RKO (cell line): ENCODE results near the gene GCNA.

Source experiments
- DNase-seq: peaks from one replicate; pipeline ENCODE4 v3.0.0-alpha.2; 2016; ENCODE audit warnings: low spot score

Gene GCNA

GRCh38 chrX:71616672-71617529, 38.7 kb downstream of the GCNA start:
- DNase-seq = no peak

- DNase-seq = no peak
These were observed 39.5 kb downstream of the GCNA start for GRCh38 chrX:71617742-71618141.

- no peak for DNase-seq
These were observed 40.1 kb downstream of the GCNA start, which contains the start of gene CXCR3 for GRCh38 chrX:71618303-71618721. Gene CXCR3, minus strand, starts transcription at chrX:71618511. Its CDS starts 62 bp downstream, at chrX:71618449.

GRCh38 chrX:71618787-71619186, 40.5 kb downstream of the GCNA start:
- no peak for DNase-seq

GRCh38 chrX:71619193-71619592, 41.0 kb downstream of the GCNA start:
- no peak for DNase-seq

GRCh38 chrX:71619986-71620385, 41.7 kb downstream of the GCNA start:
- DNase-seq = no peak

- no peak for DNase-seq
These were observed 43.4 kb downstream of the GCNA start for GRCh38 chrX:71621603-71622002.

GRCh38 chrX:71622032-71622575, 43.9 kb downstream of the GCNA start:
- DNase-seq = no peak

- peak; percentile 60 for DNase-seq
These were observed 44.6 kb downstream of the GCNA start for GRCh38 chrX:71622576-71623450.

GRCh38 chrX:71623714-71624113, 45.5 kb downstream of the GCNA start:
- DNase-seq = no peak

GRCh38 chrX:71625471-71625870, 47.2 kb downstream of the GCNA start:
- DNase-seq = no peak

GRCh38 chrX:71626576-71626975, 48.3 kb downstream of the GCNA start:
- no peak for DNase-seq

- DNase-seq = no peak
These were observed 49.6 kb downstream of the GCNA start for GRCh38 chrX:71627588-71628404.

- no peak for DNase-seq
These were observed 51.2 kb downstream of the GCNA start for GRCh38 chrX:71629467-71629866.

- no peak for DNase-seq
These were observed 54.9 kb downstream of the GCNA start for GRCh38 chrX:71632923-71633657.

GRCh38 chrX:71634366-71634765, 56.1 kb downstream of the GCNA start:
- DNase-seq = no peak

GRCh38 chrX:71636438-71637252, 58.4 kb downstream of the GCNA start:
- no peak for DNase-seq

GRCh38 chrX:71637253-71637618, 59.0 kb downstream of the GCNA start:
- peak; percentile 28 for DNase-seq

GRCh38 chrX:71637848-71638247, 59.6 kb downstream of the GCNA start:
- DNase-seq = peak; percentile 60

GRCh38 chrX:71638409-71638808, 60.2 kb downstream of the GCNA start:
- no peak for DNase-seq
